ENCODE measurements around the gene PCDH15.

DNA sequence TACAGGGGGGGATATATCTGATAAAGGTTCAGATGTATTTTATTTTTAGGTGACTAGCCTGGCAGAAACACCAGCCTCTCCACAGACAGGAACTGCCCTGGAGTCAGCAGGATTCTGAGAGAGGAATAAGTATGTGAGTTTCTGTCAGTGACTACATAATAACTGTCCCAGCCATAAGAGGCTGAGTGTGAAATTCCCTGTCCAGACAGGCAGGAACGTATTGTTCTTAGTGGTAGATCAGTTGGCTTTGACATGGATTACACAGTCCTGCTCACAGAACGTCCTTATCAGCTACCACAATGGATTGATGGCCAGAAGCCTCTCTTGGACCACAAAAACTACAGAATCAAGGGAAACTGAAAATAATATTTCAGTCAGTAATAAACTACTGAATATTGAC is 709.8 kb downstream of the PCDH15 start:
- TF ChIP-seq GATA3 (IDR thresholded peaks at IDR 0.05; ENCODE audit: low read depth, low read length): no peak
- TF ChIP-seq GATA2 (IDR thresholded peaks at IDR 0.05; ENCODE audit: low read depth, low read length): no peak
